ENCODE results near the gene MAD1L1.
"Not testable (repeated sequence)": the region's sequence is repeated elsewhere in the genome, so short reads cannot be mapped to it uniquely, and the experiment has no call there.

MAD1L1 gene

GRCh38 chr7:1831933-1832535 lies 400.7 kb downstream of the MAD1L1 start:
- DNase-seq (ENCODE audit: low read depth), result not testable (repeated sequence)

- DNase-seq (ENCODE audit: low read depth), result not testable (repeated sequence)
Measured at GRCh38 chr7:1831471-1831870, 401.3 kb downstream of the MAD1L1 start.

- DNase-seq (ENCODE audit: low read depth), result not testable (repeated sequence)
Measured at GRCh38 chr7:1829668-1830067, 403.1 kb downstream of the MAD1L1 start.

- no peak for DNase-seq (ENCODE audit: low read depth)
Measured at GRCh38 chr7:1829111-1829510, 403.6 kb downstream of the MAD1L1 start.

- not testable (repeated sequence) for DNase-seq (ENCODE audit: low read depth)
Measured at GRCh38 chr7:1828170-1828569, 404.6 kb downstream of the MAD1L1 start.

GRCh38 chr7:1827521-1827981 lies 405.2 kb downstream of the MAD1L1 start:
- DNase-seq (ENCODE audit: low read depth), result not testable (repeated sequence)

- DNase-seq (ENCODE audit: low read depth), result not testable (repeated sequence)
Measured at GRCh38 chr7:1826931-1827330, 405.8 kb downstream of the MAD1L1 start.

- no peak for DNase-seq (ENCODE audit: low read depth)
Measured at GRCh38 chr7:1825897-1826741, 406.6 kb downstream of the MAD1L1 start.

GRCh38 chr7:1825647-1825896 lies 407.2 kb downstream of the MAD1L1 start:
- not testable (repeated sequence) for DNase-seq (ENCODE audit: low read depth)

- DNase-seq (ENCODE audit: low read depth), result not testable (repeated sequence)
Measured at GRCh38 chr7:1824882-1825646, 407.7 kb downstream of the MAD1L1 start.

- DNase-seq (ENCODE audit: low read depth), result not testable (repeated sequence)
Measured at GRCh38 chr7:1824151-1824881, 408.4 kb downstream of the MAD1L1 start.

GRCh38 chr7:1823376-1824150 lies 409.2 kb downstream of the MAD1L1 start:
- no peak for DNase-seq (ENCODE audit: low read depth)

- no peak for DNase-seq (ENCODE audit: low read depth)
Measured at GRCh38 chr7:1819259-1819841, 413.4 kb downstream of the MAD1L1 start.

GRCh38 chr7:1818575-1819258 lies 414.0 kb downstream of the MAD1L1 start:
- DNase-seq (ENCODE audit: low read depth), result no peak

- DNase-seq (ENCODE audit: low read depth), result no peak
Measured at GRCh38 chr7:1817061-1817712, 415.6 kb downstream of the MAD1L1 start.

- not testable (repeated sequence) for DNase-seq (ENCODE audit: low read depth)
Measured at GRCh38 chr7:1816451-1816850, 416.3 kb downstream of the MAD1L1 start.

GRCh38 chr7:1815551-1816281 lies 417.0 kb downstream of the MAD1L1 start:
- DNase-seq (ENCODE audit: low read depth), result not testable (repeated sequence)

GRCh38 chr7:1815051-1815481 lies 417.7 kb downstream of the MAD1L1 start:
- DNase-seq (ENCODE audit: low read depth), result no peak
